Stomach (tissue), 9 donors: Measurements from ENCODE around the gene AKAP6. TPM values are rescaled to one million over a fixed set of nuclear protein-coding genes. Genes with fewer than 3 reads are reported as not detected.

Experiments
- DNase-seq, 2 donors: peaks; one replicate each; pipeline versions ENCODE4 v3.0.0 to v3.0.0-alpha.2; 2013 to 2019
- H3K27ac ChIP-seq, 5 donors: fragments of 200-600 bp in 4 of 5; sonication (generic) in 4 of 5; one replicate each; pipeline ENCODE4 v1.5.1; 2013 to 2019; ENCODE audit warnings: mild to moderate bottlenecking in 1 of 5, moderate library complexity in 1 of 5
- H3K27me3 ChIP-seq, 3 donors: fragments of 200-600 bp; sonication (generic); one replicate each; pipeline ENCODE4 v1.5.1; 2017 to 2019; ENCODE audit warnings: mixed run types in 1 of 3
- H3K36me3 ChIP-seq, 4 donors: fragments of 200-600 bp; sonication (generic); 1 replicate in 3 of 4; 2 replicates in 1 of 4; pipeline ENCODE4 v1.5.1; 2016 to 2019
- H3K4me1 ChIP-seq, 4 donors: fragments of 200-600 bp; sonication (generic); one replicate each; pipeline ENCODE4 v1.5.1; 2016 to 2019
- H3K4me3 ChIP-seq, 4 donors: fragments of 200-600 bp; sonication (generic) in 3 of 4; one replicate each; pipeline ENCODE4 v1.5.1; 2016 to 2019; ENCODE audit warnings: mild to moderate bottlenecking in 1 of 4
- H3K9me3 ChIP-seq, 4 donors: fragments of 200-600 bp; sonication (generic); one replicate each; pipeline ENCODE4 v1.5.1; 2016 to 2019
- CTCF ChIP-seq, 7 experiments: fragments of 450-650 bp in 4 of 7; fragments of 200-600 bp in 3 of 7; sonication (generic) in 3 of 7; IDR thresholded peaks; one replicate each; pipeline ENCODE4 v1.5.1; 2016 to 2019; ENCODE audit warnings: antibody characterized with exemption in 7 of 7, control low read depth in 2 of 7, mild to moderate bottlenecking in 1 of 7
- EP300 ChIP-seq: sonication (generic); formaldehyde crosslinking; IDR thresholded peaks from one replicate; pipeline ENCODE4 v1.6.1; 2017; ENCODE audit warnings: antibody characterized with exemption
- POLR2A ChIP-seq, 4 donors: fragments of 450-650 bp; IDR thresholded peaks; one replicate each; pipeline ENCODE4 v1.6.1; 2016; ENCODE audit warnings: antibody characterized with exemption in 4 of 4, control low read depth in 2 of 4, mild to moderate bottlenecking in 1 of 4, moderate library complexity in 1 of 4
- POLR2AphosphoS5 ChIP-seq, 3 donors: sonication (generic); formaldehyde crosslinking; IDR thresholded peaks; one replicate each; pipeline ENCODE4 v1.6.1; 2016; ENCODE audit warnings: antibody characterized with exemption in 3 of 3
- WGBS, 5 donors: extraction: QIAGEN DNeasy Blood & Tissue Kit in 3 of 5; methylation state at CpG; one replicate each; pipeline versions ENCODE4 v1.1.5 to v1.1.7; 2013 to 2018; 5-methylcytosine and 5-hydroxymethylcytosine counted together
- intact Hi-C: fragments of 100-400 bp; cut with DNase I; formaldehyde crosslinking; loops from one replicate; pipeline ENCODE4 v1.15.1; 2023; ENCODE audit warnings: low total_unique reads
- polyA plus RNA-seq, 3 donors: library from polyadenylated mRNA; stranded (reverse); fragments of 200-250 nt; gene quantifications; one replicate each; pipeline ENCODE4 v1.2.3, GENCODE V29; 2013
- total RNA-seq, 5 donors: library from RNA; depleted of rRNA; stranded (reverse); fragments of >200 nt; gene quantifications; one replicate each; pipeline versions ENCODE4 v1.1.0 to v1.2.3, GENCODE V29; 2014 to 2016
- donor health status: healthy with polysubstance abuse.
- donor health status: Bipolar disorder and iron deficiency.
- donor health status: healthy.

AKAP6 gene
- total and polyA plus RNA-seq, 8 donors: 0.15 to 132 (median 3.3) TPM

DNA sequence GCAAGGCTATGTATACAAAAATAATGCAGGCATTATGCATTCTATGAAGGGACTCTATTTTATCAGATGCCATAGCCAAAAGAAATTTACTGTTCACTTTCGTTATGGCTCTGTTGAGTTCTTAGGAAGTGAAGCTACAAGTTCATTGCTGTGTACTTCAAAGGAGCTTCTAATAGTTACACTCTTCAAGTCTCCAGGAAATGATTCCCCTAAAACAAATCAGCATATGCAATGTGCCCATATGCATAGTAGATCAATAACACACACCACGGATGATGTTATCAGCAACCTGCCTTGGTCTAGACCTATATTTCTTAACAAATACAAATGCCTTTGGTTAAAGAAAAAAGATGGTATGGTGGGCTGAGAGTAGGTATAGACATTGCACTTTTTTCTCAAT lies 83.4 kb downstream of the AKAP6 start:
- Histone ChIP-seq H3K9me3 (no peaks in the 10 kb centered on the region), H3K27ac (no peak overlapping the region), H3K27me3 (no peaks in the 10 kb centered on the region), H3K36me3 (no peaks in the 10 kb centered on the region), H3K4me1 (peaks cover 0 to 11% (median under 1%) of the 10 kb centered on the region in 4 donors), H3K4me3 (no peak overlapping the region)
- intact Hi-C loops: no loop called here
- 43 to 83% (median 57%) methylated on average over 2 of the region's 2 CpGs for WGBS, 5 donors
- TF ChIP-seq EP300 (no peak), POLR2AphosphoS5 (IDR thresholded peaks at IDR 0.05) (no peak), CTCF (IDR thresholded peaks at IDR 0.05) (no peak), POLR2A (IDR thresholded peaks at IDR 0.05) (no peak)
- DNase-seq: no peak

DNA sequence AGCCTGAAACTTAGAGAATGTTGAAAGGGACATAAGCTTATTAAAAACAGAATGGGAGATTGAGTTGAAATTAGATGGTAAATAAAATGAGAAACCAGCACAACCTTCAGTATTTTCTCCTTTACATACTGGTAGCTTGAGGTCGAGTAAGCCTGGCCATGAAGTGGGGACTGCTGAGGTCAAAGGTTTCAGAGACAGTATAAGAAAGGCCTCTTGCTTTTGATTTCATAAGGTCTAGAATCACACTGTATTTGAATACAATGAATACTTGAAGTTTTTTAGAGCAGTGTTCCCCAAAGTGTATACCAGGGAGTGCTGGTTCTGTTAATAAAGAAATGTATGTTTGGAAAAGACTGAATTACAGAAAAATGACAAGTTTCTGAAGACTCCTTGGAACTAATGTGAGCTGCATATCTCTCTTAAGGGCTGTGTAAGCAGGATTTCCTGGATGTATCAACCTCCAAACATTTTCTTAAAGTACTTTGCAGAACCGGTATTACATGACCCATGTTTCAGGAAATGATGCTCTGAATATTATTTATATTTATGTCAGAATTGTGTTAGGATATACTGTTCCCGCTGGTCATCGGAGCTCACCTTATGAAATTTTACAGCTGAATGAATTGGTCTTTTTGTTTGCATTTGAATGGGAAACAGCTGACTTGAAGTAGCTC lies 85.0 kb downstream of the AKAP6 start:
- no peak overlapping the region for H3K27ac ChIP-seq
- peaks cover 0 to 11% (median 5%) of the 10 kb centered on the region in 4 donors for H3K4me1 ChIP-seq
- intact Hi-C loops: no loop called here

GRCh38 chr14:32414808-32415255 lies 85.7 kb downstream of the AKAP6 start:
- Histone ChIP-seq H3K36me3 (no peaks in the 10 kb centered on the region), H3K27ac (no peak overlapping the region), H3K9me3 (no peaks in the 10 kb centered on the region), H3K4me3 (no peak overlapping the region), H3K4me1 (peaks cover 0 to 11% (median 5%) of the 10 kb centered on the region in 4 donors), H3K27me3 (no peaks in the 10 kb centered on the region)
- DNase-seq: no peak
- intact Hi-C loops: no loop called here
- TF ChIP-seq CTCF (IDR thresholded peaks at IDR 0.05): no peak
- TF ChIP-seq EP300: no peak
- TF ChIP-seq POLR2AphosphoS5 (IDR thresholded peaks at IDR 0.05): no peak
- no peak for TF ChIP-seq POLR2A (IDR thresholded peaks at IDR 0.05)
- 34 to 63% (median 43%) methylated on average over 3 of the region's 3 CpGs for WGBS, 5 donors

More for the DNA sequence above, 85.0 kb downstream of the AKAP6 start:
- TF ChIP-seq CTCF (IDR thresholded peaks at IDR 0.05) (no peak), POLR2A (IDR thresholded peaks at IDR 0.05) (no peak), POLR2AphosphoS5 (IDR thresholded peaks at IDR 0.05) (no peak), EP300 (no peak)
- H3K4me3 ChIP-seq: no peak overlapping the region
- H3K9me3 ChIP-seq: no peaks in the 10 kb centered on the region
- DNase-seq: no peak
- no peaks in the 10 kb centered on the region for H3K27me3 ChIP-seq
- H3K36me3 ChIP-seq: no peaks in the 10 kb centered on the region
- 41 to 68% (median 58%) methylated on average over 4 of the region's 4 CpGs for WGBS, 5 donors

- Histone ChIP-seq H3K36me3 (no peaks in the 10 kb centered on the region), H3K4me1 (peaks cover 0 to 11% (median 5%) of the 10 kb centered on the region in 4 donors), H3K27ac (no peak overlapping the region), H3K27me3 (no peaks in the 10 kb centered on the region), H3K9me3 (peaks cover 0 to 9% (median 3%) of the 10 kb centered on the region in 4 donors), H3K4me3 (no peak overlapping the region)
- intact Hi-C loops: no loop called here
- WGBS, 5 donors: 29 to 38% (median 36%) methylated on average over 4 of the region's 4 CpGs
- DNase-seq: peak; percentile 26 to 54
- TF ChIP-seq EP300: no peak
- no peak for TF ChIP-seq POLR2AphosphoS5 (IDR thresholded peaks at IDR 0.05)
- TF ChIP-seq CTCF (IDR thresholded peaks at IDR 0.05): no peak
- no peak for TF ChIP-seq POLR2A (IDR thresholded peaks at IDR 0.05)
These were observed 89.0 kb downstream of the AKAP6 start for GRCh38 chr14:32417956-32418552.
